H9 (cell line): ENCODE measurements around the gene MALSU1. TPM values are rescaled to one million over a fixed set of nuclear protein-coding genes. Genes with fewer than 3 reads are reported as not detected.

Source experiments
- DNase-seq: peaks from one replicate; pipeline ENCODE4 v3.0.0-alpha.2; 2017
- H2AFZ ChIP-seq: one replicate; pipeline ENCODE4 v1.6.1; 2013; ENCODE audit warnings: mild to moderate bottlenecking, low read length, control low read depth, moderate library complexity
- H2AK5ac ChIP-seq: 2 replicates; pipeline ENCODE4 v1.6.1; 2013; ENCODE audit warnings: low read length, control low read depth, mixed read lengths; ENCODE audit not compliant: insufficient read length
- H2BK120ac ChIP-seq: one replicate; pipeline ENCODE4 v1.6.1; 2013; ENCODE audit warnings: low read depth, mild to moderate bottlenecking, low read length, control low read depth, inconsistent platforms; ENCODE audit not compliant: poor library complexity, severe bottlenecking
- H2BK12ac ChIP-seq: 2 replicates; pipeline ENCODE4 v1.6.1; 2013; ENCODE audit warnings: low read length, control low read depth, mixed read lengths, low read depth; ENCODE audit not compliant: insufficient read length
- H2BK15ac ChIP-seq: 2 replicates; pipeline ENCODE4 v1.6.1; 2013; ENCODE audit warnings: low read depth, low read length, control low read depth
- H2BK20ac ChIP-seq: one replicate; pipeline ENCODE4 v1.6.1; 2013; ENCODE audit warnings: low read depth, mild to moderate bottlenecking, low read length, control low read depth, inconsistent platforms; ENCODE audit not compliant: poor library complexity, severe bottlenecking
- H2BK5ac ChIP-seq: 2 replicates; pipeline ENCODE4 v1.6.1; 2013; ENCODE audit warnings: low read length, control low read depth, mixed read lengths; ENCODE audit not compliant: insufficient read length
- H3K14ac ChIP-seq: 2 replicates; pipeline ENCODE4 v1.6.1; 2013; ENCODE audit warnings: low read length, control low read depth; ENCODE audit not compliant: insufficient read depth
- H3K18ac ChIP-seq: 2 replicates; pipeline ENCODE4 v1.6.1; 2013; ENCODE audit warnings: low read depth, mild to moderate bottlenecking, mixed read lengths, low read length, control low read depth; ENCODE audit not compliant: insufficient read length
- H3K23ac ChIP-seq: 2 replicates; pipeline ENCODE4 v1.6.1; 2013; ENCODE audit warnings: low read length, control low read depth, mixed read lengths, low read depth; ENCODE audit not compliant: insufficient read length
- H3K23me2 ChIP-seq: 2 replicates; pipeline ENCODE4 v1.6.1; 2013; ENCODE audit warnings: low read depth, mild to moderate bottlenecking, mixed read lengths, low read length, control low read depth; ENCODE audit not compliant: insufficient read length, poor library complexity, severe bottlenecking
- H3K27ac ChIP-seq: 2 replicates; pipeline ENCODE4 v1.5.1; 2013; ENCODE audit warnings: low read length, control low read depth, mixed read lengths, low read depth; ENCODE audit not compliant: insufficient read length
- H3K27me3 ChIP-seq: 2 replicates; pipeline ENCODE4 v1.6.1; 2013; ENCODE audit warnings: low read length, control low read depth, inconsistent platforms; ENCODE audit not compliant: insufficient read depth
- H3K4ac ChIP-seq: 2 replicates; pipeline ENCODE4 v1.6.1; 2013; ENCODE audit warnings: low read depth, mild to moderate bottlenecking, control low read depth, inconsistent platforms, low read length, moderate library complexity
- H3K4me1 ChIP-seq: 2 replicates; pipeline ENCODE4 v1.6.1; 2013; ENCODE audit warnings: low read length, control low read depth, inconsistent platforms; ENCODE audit not compliant: insufficient read depth
- H3K4me2 ChIP-seq: 2 replicates; pipeline ENCODE4 v1.6.1; 2013; ENCODE audit warnings: low read length, control low read depth, mixed read lengths; ENCODE audit not compliant: insufficient read length, insufficient read depth
- H3K56ac ChIP-seq: 2 replicates; pipeline ENCODE4 v1.6.1; 2013; ENCODE audit warnings: low read depth, mild to moderate bottlenecking, mixed read lengths, low read length, control low read depth; ENCODE audit not compliant: insufficient read length
- H3K79me1 ChIP-seq: 2 replicates; pipeline ENCODE4 v1.6.1; 2013; ENCODE audit warnings: low read depth, mild to moderate bottlenecking, moderate library complexity, low read length, control low read depth, inconsistent platforms; ENCODE audit not compliant: insufficient read depth, poor library complexity, severe bottlenecking
- H3K79me2 ChIP-seq: 2 replicates; pipeline ENCODE4 v1.6.1; 2013; ENCODE audit warnings: low read length, control low read depth, inconsistent platforms; ENCODE audit not compliant: insufficient read depth
- H3K9ac ChIP-seq: 2 replicates; pipeline ENCODE4 v1.6.1; 2013; ENCODE audit warnings: low read length, control low read depth, mixed read lengths; ENCODE audit not compliant: insufficient read length; ENCODE audit errors: extremely low read depth
- H3K9me3 ChIP-seq: one replicate; pipeline ENCODE4 v1.6.1; 2013; ENCODE audit warnings: low read depth, low read length, inconsistent platforms; ENCODE audit not compliant: control insufficient read depth
- H3T11ph ChIP-seq: one replicate; pipeline ENCODE4 v1.6.1; 2013; ENCODE audit warnings: mild to moderate bottlenecking, low read length, control low read depth, inconsistent platforms
- H4K20me1 ChIP-seq: one replicate; pipeline ENCODE4 v1.6.1; 2013; ENCODE audit not compliant: control insufficient read depth, insufficient read length, insufficient read depth
- H4K5ac ChIP-seq: 2 replicates; pipeline ENCODE4 v1.6.1; 2013; ENCODE audit warnings: low read depth, mild to moderate bottlenecking, mixed read lengths, low read length, control low read depth; ENCODE audit not compliant: insufficient read length
- H4K8ac ChIP-seq: replicated peaks from 2 replicates; pipeline ENCODE4 v1.6.1; 2013; ENCODE audit warnings: low read length, control low read depth, mixed read lengths, low read depth; ENCODE audit not compliant: insufficient read length
- H4K91ac ChIP-seq: 2 replicates; pipeline ENCODE4 v1.6.1; 2013; ENCODE audit warnings: low read depth, mild to moderate bottlenecking, moderate library complexity, mixed read lengths, low read length, control low read depth; ENCODE audit not compliant: insufficient read length
- H3K27ac Mint-ChIP-seq, 3 experiments: 2 replicates in 2 of 3; 3 replicates in 1 of 3; pipeline ENCODE4 v1.8.0; 2020 to 2021; ENCODE audit warnings: mixed read lengths in 3 of 3, mild to moderate bottlenecking in 1 of 3, moderate library complexity in 1 of 3
- H3K27me3 Mint-ChIP-seq: 2 replicates; pipeline ENCODE4 v1.8.0; 2021; ENCODE audit warnings: low read depth, mild to moderate bottlenecking, moderate library complexity, mixed read lengths
- H3K36me3 Mint-ChIP-seq, 3 experiments: 2 replicates in 2 of 3; 3 replicates in 1 of 3; pipeline ENCODE4 v1.8.0; 2020 to 2021; ENCODE audit warnings: low read depth in 3 of 3, mixed read lengths in 3 of 3; ENCODE audit not compliant: insufficient read depth in 1 of 3
- H3K4me1 Mint-ChIP-seq, 2 experiments: 2 replicates each; pipeline ENCODE4 v1.8.0; 2020; ENCODE audit warnings: mixed read lengths in 2 of 2
- H3K4me3 Mint-ChIP-seq, 2 experiments: 2 replicates in 1 of 2; 3 replicates in 1 of 2; pipeline ENCODE4 v1.8.0; 2020 to 2021; ENCODE audit warnings: mild to moderate bottlenecking in 2 of 2, mixed read lengths in 2 of 2, moderate library complexity in 1 of 2
- H3K9me3 Mint-ChIP-seq, 2 experiments: 2 replicates in 1 of 2; 3 replicates in 1 of 2; pipeline ENCODE4 v1.8.0; 2020; ENCODE audit warnings: mild to moderate bottlenecking in 2 of 2, mixed read lengths in 2 of 2, moderate library complexity in 1 of 2
- CTCF ChIP-seq: fragments of 200-600 bp; sonication (generic); conservative IDR thresholded peaks from 3 replicates; pipeline ENCODE4 v1.8.0; 2021; ENCODE audit warnings: antibody characterized with exemption, mild to moderate bottlenecking
- WGBS: extraction: QIAGEN DNeasy Blood & Tissue Kit; methylation state at CpG from one replicate; pipeline ENCODE4 v1.1.7; 2013; ENCODE audit warnings: missing lambda C conversion rate, low lambda C conversion rate, mixed read lengths; ENCODE audit not compliant: insufficient read length; ENCODE audit errors: extremely low coverage; 5-methylcytosine and 5-hydroxymethylcytosine counted together
- total RNA-seq: library from RNA; stranded (reverse); gene quantifications from 2 replicates; pipeline ENCODE4 v1.2.1, GENCODE V29; 2021

MALSU1 gene
- total RNA-seq, 1 experiment from 2014 or later, result 83.4 TPM

GRCh38 chr7:23341846-23342598 lies 42.9 kb downstream of the MALSU1 start:
- no peaks in the 10 kb centered on the region for H3K9me3 Mint-ChIP-seq
- H2BK120ac ChIP-seq, result no peak overlapping the region
- H3K4me1 Mint-ChIP-seq, result no peaks in the 10 kb centered on the region

More at GRCh38 chr7:23341846-23342598, 42.9 kb downstream of the MALSU1 start:
- no peak overlapping the region for H4K8ac ChIP-seq
- no peaks in the 10 kb centered on the region for H4K20me1 ChIP-seq
- no peaks in the 10 kb centered on the region for H3K79me2 ChIP-seq
- H3K4me2 ChIP-seq, result no peak overlapping the region
- Mint-ChIP-seq H3K36me3 (peaks cover 63 to 95% (median 95%) of the 10 kb centered on the region in 3 experiments; a peak in 6 of 7 replicates), H3K4me3 (no peak overlapping the region), H3K27ac (peak overlapping the region in 2 of 3 experiments; percentile 8 to 21; a peak in 4 of 7 replicates), H3K27me3 (no peaks in the 10 kb centered on the region)
- H3K23me2 ChIP-seq, result no peaks in the 10 kb centered on the region
- no peak overlapping the region for H3K56ac ChIP-seq
- H3K23ac ChIP-seq, result no peak overlapping the region
- H3K79me1 ChIP-seq, result no peaks in the 10 kb centered on the region
- no peak overlapping the region for H2BK15ac ChIP-seq
- no peak overlapping the region for H3T11ph ChIP-seq
- H3K14ac ChIP-seq, result no peak overlapping the region
- H3K4me1 ChIP-seq, result no peaks in the 10 kb centered on the region
- H3K4ac ChIP-seq, result no peak overlapping the region
- H3K9me3 ChIP-seq, result no peaks in the 10 kb centered on the region
- no peaks in the 10 kb centered on the region for H3K27me3 ChIP-seq
- H3K27ac ChIP-seq, result no peak overlapping the region
- H4K91ac ChIP-seq, result no peak overlapping the region
- H3K18ac ChIP-seq, result no peak overlapping the region
- no peak overlapping the region for H2BK5ac ChIP-seq
- H3K9ac ChIP-seq, result no peak overlapping the region
- H2BK12ac ChIP-seq, result no peak overlapping the region
- H2BK20ac ChIP-seq, result no peak overlapping the region
- DNase-seq, result no peak
- no CpG with 5 or more reads among the region's 7 CpGs for WGBS
- TF ChIP-seq CTCF, result no peak
- no peak overlapping the region for H4K5ac ChIP-seq
- no peak overlapping the region for H2AFZ ChIP-seq
- H2AK5ac ChIP-seq, result no peak overlapping the region
